Ammon's horn (tissue), 1 donor: ENCODE data around the gene NDST1.

Experiments
- DNase-seq: peaks from one replicate; pipeline ENCODE4 v3.0.0-alpha.2; 2016; ENCODE audit warnings: low spot score

The NDST1 gene

GRCh38 chr5:150523472-150524350, 15.8 kb downstream of the NDST1 start:
- peak; percentile 92 for DNase-seq

DNA sequence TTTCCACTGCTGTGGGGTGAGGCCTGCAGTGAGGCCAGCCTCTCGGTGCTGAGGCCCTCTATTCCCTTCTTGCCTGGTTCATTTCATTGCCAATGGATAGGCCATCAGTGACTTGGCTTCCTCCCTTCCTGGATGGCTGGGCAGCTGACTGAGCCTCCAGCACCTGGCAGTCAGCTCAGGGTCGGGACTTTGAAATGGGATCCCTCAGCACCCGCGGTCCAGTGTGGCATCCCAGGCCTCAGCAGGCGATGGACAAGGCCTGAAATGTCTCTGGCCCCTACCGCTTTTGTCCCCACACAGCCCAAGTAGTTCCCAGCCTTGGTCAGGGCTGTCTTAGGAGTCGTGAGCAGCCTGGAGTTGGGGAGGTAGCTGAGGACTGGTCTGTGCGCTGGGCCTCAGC, 17.2 kb downstream of the NDST1 start:
- DNase-seq: no peak

DNA sequence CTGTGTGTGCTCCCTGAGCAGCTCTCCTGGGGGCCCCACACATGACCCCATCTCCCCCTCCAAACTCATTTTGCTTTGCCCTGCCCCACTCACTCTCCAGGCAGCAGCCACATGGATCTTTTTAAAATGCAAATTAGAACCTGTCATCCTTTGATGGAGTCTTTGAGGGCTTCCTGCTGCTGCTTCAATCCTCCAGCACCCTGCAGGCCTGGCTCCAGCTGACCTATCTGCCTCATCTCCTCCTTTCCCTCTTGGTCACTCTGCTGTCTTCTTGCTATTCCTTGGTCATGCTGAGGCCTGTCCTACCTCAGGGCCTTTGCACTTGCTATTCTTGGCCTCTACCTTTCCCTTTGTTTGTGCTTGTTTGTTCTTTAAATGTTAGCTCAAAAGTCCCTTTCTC, 17.9 kb downstream of the NDST1 start:
- DNase-seq: no peak

DNA sequence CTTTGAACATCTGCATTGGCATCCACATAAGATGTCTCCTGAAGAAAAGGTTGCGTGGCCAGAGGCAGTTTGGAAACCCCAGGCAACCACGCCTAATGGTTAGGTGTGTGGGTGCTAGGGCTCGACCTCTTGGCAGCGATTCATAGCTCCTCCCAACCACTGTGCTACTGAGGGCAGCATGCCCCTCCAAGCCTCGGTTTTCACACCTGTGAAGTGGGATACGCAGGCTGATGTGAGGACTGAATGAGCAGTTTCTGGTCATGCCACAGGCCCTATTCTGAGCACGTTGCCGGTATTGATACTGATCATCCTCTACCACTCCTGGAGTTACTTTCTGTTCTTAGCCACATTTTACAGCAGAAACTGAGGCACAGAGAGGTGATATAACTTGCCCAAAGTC, 19.1 kb downstream of the NDST1 start:
- no peak for DNase-seq

DNA sequence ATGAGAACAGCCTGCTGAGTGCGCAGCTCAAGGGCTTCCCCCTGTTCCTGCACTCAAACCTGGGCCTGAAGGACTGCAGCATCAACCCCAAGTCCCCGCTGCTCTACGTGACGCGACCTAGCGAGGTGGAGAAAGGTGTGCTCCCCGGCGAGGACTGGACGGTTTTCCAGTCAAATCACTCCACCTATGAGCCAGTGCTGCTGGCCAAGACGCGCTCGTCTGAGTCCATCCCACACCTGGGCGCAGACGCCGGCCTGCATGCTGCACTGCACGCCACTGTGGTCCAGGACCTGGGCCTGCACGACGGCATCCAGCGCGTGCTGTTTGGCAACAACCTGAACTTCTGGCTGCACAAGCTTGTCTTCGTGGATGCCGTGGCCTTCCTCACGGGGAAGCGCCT, 19.9 kb downstream of the NDST1 start:
- DNase-seq: no peak

- DNase-seq: no peak
Observed at GRCh38 chr5:150528924-150529546, 21.1 kb downstream of the NDST1 start.

- DNase-seq: no peak
Observed at GRCh38 chr5:150529555-150529954, 21.6 kb downstream of the NDST1 start.

- no peak for DNase-seq
Observed at GRCh38 chr5:150530423-150530822, 22.5 kb downstream of the NDST1 start.

GRCh38 chr5:150530951-150531588, 23.1 kb downstream of the NDST1 start:
- no peak for DNase-seq

DNA sequence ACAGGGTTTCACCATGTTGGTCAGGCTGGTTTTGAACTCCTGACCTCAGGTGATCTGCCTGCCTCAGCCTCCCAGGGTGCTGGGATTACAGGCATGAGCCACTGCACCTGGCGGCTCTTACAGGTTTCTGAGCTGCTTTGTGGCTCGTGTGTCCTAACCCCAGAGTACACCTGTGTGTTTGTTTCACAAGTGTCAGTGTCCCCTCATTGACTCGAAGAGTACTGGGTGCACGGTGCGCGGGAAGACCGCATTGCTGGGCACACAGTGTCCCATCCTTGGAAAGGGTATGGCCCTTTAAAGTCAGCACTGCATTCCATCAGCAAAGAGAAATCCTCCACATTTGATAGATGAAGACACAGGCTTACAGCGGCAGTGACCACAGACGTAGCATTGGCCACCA, 23.8 kb downstream of the NDST1 start:
- no peak for DNase-seq

DNA sequence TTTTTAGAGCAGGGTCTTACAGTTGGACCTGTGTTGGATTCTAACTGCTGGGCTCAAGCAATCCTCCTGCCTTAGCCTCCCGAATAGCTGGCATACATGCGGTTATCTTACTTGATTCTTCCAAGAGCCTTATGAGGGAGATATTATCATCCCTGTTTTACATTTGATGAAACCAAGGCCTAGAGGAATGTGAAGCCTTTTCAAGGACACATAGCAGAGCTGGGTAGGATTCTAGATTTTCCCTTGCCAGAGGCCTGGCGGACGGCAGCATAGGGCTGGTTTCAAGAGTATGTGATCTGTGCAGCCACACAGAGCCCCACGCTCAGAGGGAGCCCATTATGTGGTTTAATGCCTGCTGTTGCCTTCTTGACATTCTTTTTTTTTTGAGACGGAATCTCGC, 24.2 kb downstream of the NDST1 start:
- no peak for DNase-seq

DNA sequence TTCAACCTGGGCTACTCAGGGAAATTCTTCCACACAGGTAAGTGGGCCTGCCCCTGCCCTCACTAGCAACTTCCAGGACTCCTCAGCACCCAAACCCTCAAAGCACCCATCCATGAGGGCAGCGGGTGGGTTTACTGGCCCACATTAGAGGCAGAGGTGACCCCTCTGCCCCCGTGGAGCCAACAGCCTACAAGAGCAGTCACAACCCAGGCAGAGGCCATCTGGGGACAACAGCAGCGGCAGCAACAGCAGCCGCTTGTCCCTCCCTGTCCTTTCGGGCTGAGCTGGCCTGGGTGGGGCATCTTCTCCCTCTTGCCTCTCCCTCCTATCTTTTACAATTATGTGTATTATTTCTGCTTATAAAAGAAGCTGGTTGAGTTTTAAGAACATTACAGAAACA, 25.1 kb downstream of the NDST1 start:
- no peak for DNase-seq

- no peak for DNase-seq
Observed at GRCh38 chr5:150534811-150535210, 26.9 kb downstream of the NDST1 start.

DNA sequence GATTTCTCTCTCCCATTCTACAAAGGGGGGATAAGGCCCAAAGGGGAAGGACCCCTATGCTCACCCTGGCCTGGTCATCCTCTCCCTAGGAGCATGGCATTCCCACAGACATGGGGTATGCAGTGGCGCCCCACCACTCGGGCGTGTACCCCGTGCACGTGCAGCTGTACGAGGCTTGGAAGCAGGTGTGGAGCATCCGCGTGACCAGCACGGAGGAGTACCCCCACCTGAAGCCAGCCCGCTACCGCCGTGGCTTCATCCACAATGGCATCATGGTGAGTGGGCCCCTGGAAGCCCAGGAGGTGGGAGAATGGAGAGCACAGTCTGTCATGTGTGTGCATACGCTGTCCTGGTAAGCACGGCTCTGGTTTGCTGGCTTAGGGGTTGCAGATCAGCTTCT, 27.7 kb downstream of the NDST1 start:
- DNase-seq: no peak

DNA sequence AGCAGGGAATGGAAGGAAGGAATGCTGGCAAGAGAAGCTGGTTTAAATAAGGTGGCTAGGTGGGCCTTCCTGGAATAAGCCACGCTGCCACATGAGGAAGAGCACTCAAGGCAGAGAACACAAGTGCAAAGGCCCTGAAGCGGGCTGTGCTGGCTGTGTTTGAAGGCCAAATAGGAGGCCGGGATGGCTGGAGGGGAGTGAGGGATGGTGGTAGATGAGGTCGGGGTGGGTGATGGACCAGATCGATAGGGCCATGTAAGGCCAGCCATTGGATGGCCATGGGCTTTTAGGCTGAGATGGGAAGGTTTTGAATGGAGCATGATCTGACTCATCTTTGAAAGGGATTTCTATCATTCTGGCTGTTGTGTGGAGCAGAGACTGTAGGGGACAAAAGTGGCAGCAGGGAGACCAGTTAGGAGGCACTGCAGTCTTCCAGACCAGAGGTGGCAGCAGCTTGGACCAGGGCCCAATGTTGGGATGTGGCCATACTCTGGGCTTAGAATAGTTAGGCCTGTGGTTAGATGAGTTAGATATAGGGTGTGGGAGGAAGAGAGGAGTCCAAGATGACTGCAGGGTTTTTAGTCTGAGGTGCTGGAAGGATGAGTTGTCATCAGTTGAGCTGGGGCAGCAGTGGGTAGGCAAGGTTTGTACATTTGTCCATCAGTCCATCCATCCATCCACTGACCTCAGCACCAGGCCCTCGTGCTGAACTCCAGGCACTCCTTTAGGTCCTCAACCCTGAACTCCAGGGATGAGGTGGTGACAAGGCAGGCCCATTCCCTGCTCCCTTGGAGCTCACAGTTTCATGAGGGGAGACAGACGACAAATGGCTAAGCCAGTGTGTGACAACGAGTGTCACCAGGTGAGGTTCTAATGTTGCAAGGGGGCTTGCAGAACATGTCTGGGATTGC, 30.3 kb downstream of the NDST1 start:
- no peak for DNase-seq

DNA sequence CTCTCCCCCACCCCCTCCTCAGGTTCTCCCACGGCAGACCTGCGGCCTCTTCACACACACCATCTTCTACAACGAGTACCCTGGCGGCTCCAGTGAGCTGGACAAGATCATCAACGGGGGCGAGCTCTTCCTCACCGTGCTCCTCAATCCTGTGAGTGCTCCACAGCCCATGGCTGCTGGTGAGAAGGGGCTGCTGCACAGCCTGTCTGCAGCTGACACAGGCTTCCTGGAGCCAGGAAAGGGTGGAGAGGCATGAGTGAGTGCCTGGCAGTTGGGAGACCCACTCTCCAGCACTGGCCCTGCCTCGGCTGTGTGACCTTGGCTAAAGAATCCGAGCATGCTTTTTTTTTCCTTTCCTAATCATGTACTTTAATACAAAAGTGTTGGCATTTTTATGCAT, 31.3 kb downstream of the NDST1 start:
- no peak for DNase-seq

GRCh38 chr5:150540042-150540441, 32.1 kb downstream of the NDST1 start:
- DNase-seq: no peak

- no peak for DNase-seq
Observed at GRCh38 chr5:150540615-150541396, 32.9 kb downstream of the NDST1 start.

DNA sequence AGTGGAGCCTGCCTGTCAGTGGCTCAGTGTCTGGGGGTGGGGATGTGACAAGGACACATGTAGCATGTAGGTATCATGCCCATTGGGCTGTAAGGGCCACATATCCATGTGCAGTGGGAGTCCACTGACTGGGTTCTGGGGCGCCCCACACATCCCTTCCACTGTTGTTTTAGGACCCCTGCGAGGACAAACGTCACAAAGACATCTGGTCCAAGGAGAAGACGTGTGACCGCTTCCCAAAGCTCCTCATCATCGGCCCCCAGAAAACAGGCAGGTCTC, 33.4 kb downstream of the NDST1 start:
- no peak for DNase-seq

- no peak for DNase-seq
Observed at GRCh38 chr5:150541895-150542294, 34.0 kb downstream of the NDST1 start.

DNA sequence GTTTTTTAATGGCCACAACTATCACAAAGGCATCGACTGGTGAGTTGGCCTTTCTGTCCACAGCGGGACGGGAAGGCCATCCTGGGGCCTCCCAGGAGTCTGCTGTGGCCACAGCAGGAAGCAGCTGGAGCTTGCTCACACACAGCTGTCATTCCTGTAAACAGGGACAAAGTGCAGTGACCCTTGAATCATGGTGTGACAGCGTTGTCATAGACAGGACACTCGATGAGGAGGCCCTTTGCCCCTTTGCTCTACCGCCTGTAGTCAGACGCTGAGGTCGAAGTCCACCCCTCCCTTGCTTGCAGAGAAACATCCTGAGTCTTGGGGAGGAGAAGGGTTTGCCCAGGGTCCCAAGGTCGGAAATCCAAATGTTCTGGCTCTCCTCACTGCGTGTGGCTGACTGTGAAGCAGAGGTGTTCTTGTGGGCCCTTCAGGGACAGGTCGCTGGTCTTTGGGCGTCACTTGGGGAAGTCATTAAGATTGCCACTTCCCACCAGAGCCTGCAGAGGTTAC, 35.1 kb downstream of the NDST1 start:
- no peak for DNase-seq
